AG04449 (cell line): ENCODE data around the gene SELENOO.

Experiments used
- CTCF ChIA-PET: fragments of 350-600 bp; formaldehyde crosslinking; extraction: SDS; loops from one replicate; lab custom pipeline; 2021; ENCODE audit warnings: antibody characterized with exemption; lab: Yijun Ruan, JAX
- POLR2A ChIA-PET: fragments of 400-600, 350-600 bp; formaldehyde crosslinking; extraction: SDS; loops from one replicate; lab custom pipeline; 2020; ENCODE audit warnings: antibody characterized with exemption, inconsistent platforms; lab: Yijun Ruan, JAX
- DNase-seq: peaks from one replicate; pipeline ENCODE4 v3.0.0-alpha.2; 2010; ENCODE audit warnings: low read depth, low spot score
- H3K4me3 ChIP-seq: 2 replicates; pipeline ENCODE4 v1.5.1; 2011; ENCODE audit warnings: low read depth, mild to moderate bottlenecking, control low read depth, low read length
- CTCF ChIP-seq: IDR thresholded peaks from one replicate; pipeline ENCODE4 v1.5.1; 2011; ENCODE audit warnings: mild to moderate bottlenecking, moderate library complexity, low read length, control low read depth, inconsistent platforms; ENCODE audit not compliant: insufficient read depth; ENCODE audit errors: missing control alignments

SELENOO gene

GRCh38 chr22:50245214-50246072 is 44.6 kb downstream of the SELENOO start:
- no peak for TF ChIP-seq CTCF
- no peak for DNase-seq
- CTCF ChIA-PET = interaction anchor here (0.9 to 6.2 kb wide), 5 partner anchors 8 to 252 kb away, joined by 3 to 66 read pairs (median 3); no protein-coding TSS in a partner anchor
- H3K4me3 ChIP-seq = peak overlapping the region; percentile 98
- POLR2A ChIA-PET = no interaction called here

GRCh38 chr22:50246242-50247175 is 45.7 kb downstream of the SELENOO start:
- POLR2A ChIA-PET = no interaction called here
- peak overlapping the region; percentile 98 for H3K4me3 ChIP-seq

GRCh38 chr22:50247748-50248147 is 46.9 kb downstream of the SELENOO start:
- no peak for DNase-seq
- H3K4me3 ChIP-seq = no peak overlapping the region
- TF ChIP-seq CTCF = no peak
- ChIA-PET POLR2A (no interaction called here), CTCF (interaction anchor here (0.7 to 7.5 kb wide), 3 partner anchors 11 to 94 kb away, joined by 3 to 92 read pairs (median 4); no protein-coding TSS in a partner anchor)

More at GRCh38 chr22:50246242-50247175, 45.7 kb downstream of the SELENOO start:
- no peak for DNase-seq
- CTCF ChIA-PET = interaction anchor here (0.9 to 7.5 kb wide), 5 partner anchors 9 to 251 kb away, joined by 3 to 92 read pairs (median 4); no protein-coding TSS in a partner anchor
- TF ChIP-seq CTCF = no peak

GRCh38 chr22:50248196-50249081 is 47.6 kb downstream of the SELENOO start:
- ChIA-PET POLR2A (no interaction called here), CTCF (interaction anchor here (0.7 to 7.5 kb wide), 3 partner anchors 12 to 93 kb away, joined by 3 to 92 read pairs (median 4); no protein-coding TSS in a partner anchor)
- H3K4me3 ChIP-seq = no peak overlapping the region
- no peak for DNase-seq
- no peak for TF ChIP-seq CTCF

GRCh38 chr22:50249341-50250248 is 48.8 kb downstream of the SELENOO start:
- ChIA-PET CTCF (interaction anchor here (1.0 to 7.5 kb wide), 9 partner anchors 8 to 92 kb away, joined by 3 to 92 read pairs (median 8); partner anchors contain the start of gene DENND6B), POLR2A (interaction anchor here (0.8 to 2.1 kb wide), 3 partner anchors 11 to 20 kb away, joined by 3 to 16 read pairs (median 3); partner anchors contain the start of genes MAPK11 and MAPK12)
- DNase-seq = no peak
- no peak for TF ChIP-seq CTCF
- peak overlapping the region; percentile 85 for H3K4me3 ChIP-seq
